Fibroblast of pulmonary artery (primary cell): ENCODE data around the gene SYNC.

Source experiments
- DNase-seq: peaks from one replicate; pipeline ENCODE4 v3.0.0-alpha.2; 2010; ENCODE audit warnings: low read depth
- H3K4me3 ChIP-seq: replicated peaks from 2 replicates; pipeline ENCODE4 v1.5.1; 2011; ENCODE audit warnings: low read depth, mild to moderate bottlenecking, control low read depth, low read length, moderate library complexity
- TF ChIP-seq, protein P1 (sequence below): IDR thresholded peaks from 2 replicates; pipeline ENCODE4 v1.5.1; 2011; ENCODE audit warnings: mild to moderate bottlenecking, control low read depth, low read length, inconsistent platforms; ENCODE audit errors: missing control alignments

The SYNC gene

DNA sequence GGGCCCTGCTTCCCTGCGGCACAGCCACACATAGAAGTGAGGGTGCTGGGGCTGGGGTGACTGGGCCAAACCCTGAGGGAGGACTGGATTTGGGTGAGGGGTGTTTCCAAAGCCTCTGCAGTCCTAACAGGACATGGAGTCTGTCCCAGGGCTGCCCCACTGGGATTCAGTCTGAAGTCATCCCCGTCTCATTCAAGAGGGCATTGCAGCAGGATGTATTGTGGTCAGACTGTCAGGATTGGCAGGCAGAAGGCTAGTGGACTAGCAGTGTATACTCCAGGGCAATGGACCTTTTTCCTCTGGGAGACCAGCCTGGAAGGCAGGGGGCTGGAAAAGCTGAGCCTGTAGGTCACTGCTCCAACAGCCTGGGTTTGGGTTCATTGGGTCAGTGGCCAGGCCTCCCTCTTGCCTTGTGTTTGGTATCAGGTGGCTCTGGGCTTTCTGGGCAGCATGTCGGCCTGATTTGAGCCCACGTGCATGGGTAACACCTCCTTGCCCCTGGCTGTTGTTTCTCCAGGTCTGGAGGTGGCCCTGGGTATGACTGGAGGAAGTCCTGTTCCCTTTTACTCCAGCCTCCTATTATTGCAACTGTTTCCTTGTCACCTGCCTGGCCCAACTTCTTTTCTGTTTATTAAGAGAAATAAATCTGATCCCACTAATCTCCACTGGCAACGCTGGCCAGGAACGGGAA is 41.0 kb upstream of the SYNC start:
- TF ChIP-seq, protein P1, sequence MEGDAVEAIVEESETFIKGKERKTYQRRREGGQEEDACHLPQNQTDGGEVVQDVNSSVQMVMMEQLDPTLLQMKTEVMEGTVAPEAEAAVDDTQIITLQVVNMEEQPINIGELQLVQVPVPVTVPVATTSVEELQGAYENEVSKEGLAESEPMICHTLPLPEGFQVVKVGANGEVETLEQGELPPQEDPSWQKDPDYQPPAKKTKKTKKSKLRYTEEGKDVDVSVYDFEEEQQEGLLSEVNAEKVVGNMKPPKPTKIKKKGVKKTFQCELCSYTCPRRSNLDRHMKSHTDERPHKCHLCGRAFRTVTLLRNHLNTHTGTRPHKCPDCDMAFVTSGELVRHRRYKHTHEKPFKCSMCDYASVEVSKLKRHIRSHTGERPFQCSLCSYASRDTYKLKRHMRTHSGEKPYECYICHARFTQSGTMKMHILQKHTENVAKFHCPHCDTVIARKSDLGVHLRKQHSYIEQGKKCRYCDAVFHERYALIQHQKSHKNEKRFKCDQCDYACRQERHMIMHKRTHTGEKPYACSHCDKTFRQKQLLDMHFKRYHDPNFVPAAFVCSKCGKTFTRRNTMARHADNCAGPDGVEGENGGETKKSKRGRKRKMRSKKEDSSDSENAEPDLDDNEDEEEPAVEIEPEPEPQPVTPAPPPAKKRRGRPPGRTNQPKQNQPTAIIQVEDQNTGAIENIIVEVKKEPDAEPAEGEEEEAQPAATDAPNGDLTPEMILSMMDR = no peak
- DNase-seq = no peak
- no peak overlapping the region for H3K4me3 ChIP-seq

DNA sequence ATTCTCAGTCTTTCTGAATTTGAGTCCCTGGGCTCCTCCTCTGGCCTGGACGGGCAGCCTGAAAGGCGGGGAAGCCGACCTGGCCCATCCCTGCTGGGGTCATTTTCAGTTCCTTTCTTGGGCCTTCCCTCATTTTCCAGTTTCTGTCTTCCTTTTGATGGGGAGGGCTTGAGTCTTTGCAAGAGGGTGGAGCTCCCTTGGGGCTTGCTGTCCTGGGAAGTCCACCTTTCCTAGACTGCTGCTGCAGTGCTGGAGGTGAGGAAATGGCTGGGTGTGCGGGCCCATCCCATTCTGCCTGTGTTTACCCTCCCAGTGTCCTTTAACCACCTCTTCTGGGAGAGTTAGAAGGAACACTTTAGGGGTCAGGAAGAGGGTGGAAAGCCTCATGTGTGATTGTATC is 40.4 kb upstream of the SYNC start:
- no peak for DNase-seq
- no peak overlapping the region for H3K4me3 ChIP-seq
- TF ChIP-seq, protein P1 = no peak

DNA sequence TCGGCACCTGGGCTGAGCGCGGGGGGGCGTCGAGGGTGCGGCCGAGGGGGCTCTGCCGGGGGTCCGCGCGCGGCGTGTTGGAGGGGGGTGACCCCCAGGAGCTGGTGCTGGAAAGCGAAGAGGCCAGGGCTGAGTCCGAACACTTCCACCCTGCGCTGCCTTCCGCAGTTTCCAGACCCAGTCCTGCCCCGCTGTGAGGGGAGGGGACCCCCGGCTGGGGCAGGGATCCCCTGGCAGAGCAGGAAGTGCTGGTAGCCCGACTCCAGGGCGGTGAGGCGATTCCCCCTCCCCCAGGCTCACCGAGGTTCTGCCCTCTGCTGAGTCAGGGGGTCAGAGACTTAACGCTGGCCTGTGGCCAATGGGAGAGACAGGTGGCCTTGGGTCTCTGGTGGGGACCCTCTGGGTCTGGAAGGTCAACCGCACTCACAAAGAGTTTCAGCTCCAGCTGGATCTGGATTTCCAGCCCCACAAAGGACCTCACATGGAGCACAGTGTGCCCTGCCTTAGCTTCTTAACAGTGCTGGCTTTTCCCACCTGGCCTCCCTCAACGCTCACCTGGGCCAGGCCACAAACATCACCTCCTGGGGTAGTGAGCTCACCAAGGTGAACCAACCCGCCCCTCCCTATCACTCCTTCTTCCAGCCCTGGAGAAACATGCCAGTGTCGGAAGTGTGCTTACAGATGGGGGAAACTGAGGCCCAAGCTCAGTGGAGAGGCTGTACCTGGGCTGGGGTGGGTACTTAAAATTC is 39.8 kb upstream of the SYNC start:
- TF ChIP-seq, protein P1 = no peak
- H3K4me3 ChIP-seq = peak overlapping the region; percentile 57
- DNase-seq = no peak

DNA sequence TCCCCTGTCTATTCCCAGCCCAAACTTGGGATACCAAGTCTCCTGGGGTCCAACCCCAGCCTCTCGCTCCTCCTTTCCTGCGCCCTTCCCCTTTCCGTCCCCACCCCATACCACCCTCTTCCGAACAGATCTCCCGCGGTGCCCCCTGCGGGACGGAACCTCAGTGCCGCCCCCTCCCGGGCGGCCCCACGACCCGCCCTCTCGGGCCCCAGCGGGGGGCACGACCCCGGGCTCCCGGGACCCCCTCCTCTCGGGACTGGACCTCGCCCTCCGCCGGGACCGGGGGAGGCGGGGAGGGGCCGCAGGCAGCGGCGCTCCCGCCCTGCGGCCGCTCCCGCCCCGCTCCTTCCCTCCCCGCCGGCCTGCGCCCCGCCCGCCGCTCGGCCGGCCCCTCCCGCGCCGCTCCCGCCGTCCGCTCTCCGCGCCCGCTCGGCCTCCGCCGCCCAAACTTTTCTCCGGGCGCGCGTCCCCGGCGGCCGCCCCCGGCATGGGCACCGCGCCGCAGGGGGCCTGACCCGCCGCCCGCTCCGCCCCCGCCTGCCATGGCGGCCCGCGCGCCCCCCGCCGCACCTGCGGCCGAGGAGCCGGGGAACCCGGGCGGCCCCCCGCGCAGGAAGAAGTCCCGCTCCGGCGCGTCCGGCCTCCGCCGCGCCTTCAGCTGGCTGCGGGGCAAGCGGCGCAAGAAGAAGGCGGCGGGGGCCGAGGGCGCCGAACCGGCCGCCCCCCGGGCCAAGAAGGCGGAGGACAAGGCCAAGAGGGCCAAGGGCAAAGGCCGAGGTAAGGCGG is 39.0 kb upstream of the SYNC start:
- H3K4me3 ChIP-seq = peak overlapping the region; percentile 57
- DNase-seq = no peak
- TF ChIP-seq, protein P1 = peak; percentile 6

DNA sequence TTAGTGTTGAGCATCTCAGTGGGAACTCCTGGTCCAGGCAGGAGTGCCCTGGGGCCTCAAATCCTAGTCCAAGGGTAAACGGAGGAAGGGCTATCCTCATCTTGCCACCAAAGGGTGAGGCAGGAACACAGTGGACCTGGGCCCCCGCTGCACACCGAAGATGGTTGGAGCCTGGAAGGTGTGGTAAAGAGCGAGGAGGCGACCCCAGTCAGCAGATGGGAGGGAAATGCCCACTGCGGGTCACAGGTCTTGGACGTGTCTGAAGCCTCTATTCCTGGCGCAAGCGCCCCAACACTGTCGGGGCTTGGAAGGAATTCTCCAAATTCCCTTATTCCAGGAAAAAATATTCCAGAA is 38.5 kb upstream of the SYNC start:
- DNase-seq = no peak
- TF ChIP-seq, protein P1 = no peak
- peak overlapping the region; percentile 57 for H3K4me3 ChIP-seq

DNA sequence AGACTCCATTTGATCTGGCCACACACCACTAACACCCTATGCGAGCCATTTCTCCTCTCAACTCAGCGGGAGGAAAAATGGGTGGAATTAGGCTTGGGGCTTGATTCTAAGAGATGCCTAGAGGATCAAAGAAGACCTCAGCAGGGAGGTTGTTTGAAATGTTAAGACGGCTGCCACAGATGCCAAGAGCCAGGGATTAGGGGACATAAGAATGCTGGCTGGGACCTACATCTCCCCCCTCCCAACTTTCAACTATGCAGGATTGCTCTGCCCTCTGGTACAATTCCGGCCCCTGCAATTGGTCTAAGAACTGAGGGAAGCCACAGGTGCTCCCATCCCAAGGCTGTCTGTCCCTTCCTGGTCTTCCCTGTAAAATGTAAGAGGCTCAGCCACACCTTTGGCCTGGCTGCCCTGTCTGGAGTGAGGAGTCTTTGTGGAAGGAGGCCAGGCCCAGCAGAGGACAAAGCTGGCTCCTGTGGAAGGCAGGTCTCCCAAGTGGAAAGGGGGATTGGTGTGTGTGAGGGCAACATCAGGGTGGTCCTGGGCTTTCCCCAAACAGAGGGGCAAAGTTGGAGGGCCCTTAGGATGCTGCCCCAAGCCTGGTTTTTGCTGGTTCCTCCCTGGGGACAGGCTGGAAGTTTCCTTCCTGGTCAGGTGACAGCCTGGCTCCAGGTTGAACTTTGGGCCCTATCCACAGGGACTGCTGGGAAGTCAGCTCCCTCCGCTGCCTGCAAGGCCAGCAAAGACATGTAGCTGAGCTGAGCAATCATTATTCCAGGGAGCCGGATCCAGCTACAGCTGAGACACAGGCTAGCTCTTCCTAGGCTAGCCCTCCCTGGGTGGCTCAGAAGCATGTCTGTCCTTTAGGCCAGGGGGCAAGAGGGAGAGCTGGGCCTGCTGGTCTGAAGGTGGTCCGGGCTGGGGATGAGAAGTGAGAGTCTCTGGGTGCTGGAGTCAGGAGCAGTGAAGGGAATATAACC is 34.5 kb upstream of the SYNC start:
- TF ChIP-seq, protein P1 = no peak
- H3K4me3 ChIP-seq = no peak overlapping the region
- DNase-seq = no peak
